Stimulated activated memory B cell treated with anti-CD40 and anti-IgM and Interleukin-4, amounts not matched to agents 10 μg/mL and 1 μg/mL and 100 μg/mL, for 72 hours (primary cell): Measurements from ENCODE around the gene CTSL.

Source experiments
- ATAC-seq: fragments of 150-1000 bp; cut with Tn5 transposase; 2 replicates; pipeline ENCODE4 v1.10.0; 2021
- H3K27ac Mint-ChIP-seq: one replicate; pipeline ENCODE4 v1.8.0; 2022; ENCODE audit warnings: mild to moderate bottlenecking, mixed read lengths
- H3K27me3 Mint-ChIP-seq: one replicate; pipeline ENCODE4 v1.8.0; 2022; ENCODE audit warnings: mixed read lengths
- H3K36me3 Mint-ChIP-seq: one replicate; pipeline ENCODE4 v1.8.0; 2022; ENCODE audit warnings: mixed read lengths
- H3K4me1 Mint-ChIP-seq: one replicate; pipeline ENCODE4 v1.8.0; 2022; ENCODE audit warnings: mixed read lengths
- H3K4me3 Mint-ChIP-seq: one replicate; pipeline ENCODE4 v1.8.0; 2022; ENCODE audit warnings: mild to moderate bottlenecking, moderate library complexity, mixed read lengths
- H3K9me3 Mint-ChIP-seq: one replicate; pipeline ENCODE4 v1.8.0; 2022; ENCODE audit warnings: mixed read lengths

Gene CTSL

DNA sequence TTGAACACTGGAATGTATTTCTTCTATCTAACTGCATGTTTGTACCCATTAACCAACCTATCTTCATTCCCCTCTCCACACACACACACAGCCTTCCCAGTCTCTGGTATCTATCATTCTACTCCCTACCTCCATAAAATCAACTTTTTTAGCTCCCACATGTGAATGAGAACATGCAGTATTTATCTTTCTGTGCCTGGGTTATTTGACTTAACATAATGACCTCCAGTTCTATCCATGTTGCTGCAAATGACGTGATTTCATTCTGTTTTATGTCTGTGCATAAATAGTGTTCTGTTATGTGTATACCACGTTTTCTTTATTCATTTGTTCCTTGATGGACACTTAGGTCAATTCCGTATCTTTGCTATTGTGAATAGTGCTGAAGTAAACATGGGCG lies 38.7 kb upstream of the CTSL start:
- no peak for ATAC-seq
- Mint-ChIP-seq H3K9me3 (peaks cover 4% of the 10 kb centered on the region), H3K36me3 (no peaks in the 10 kb centered on the region), H3K4me3 (no peak overlapping the region), H3K4me1 (peaks cover 7% of the 10 kb centered on the region), H3K27ac (no peak overlapping the region), H3K27me3 (no peaks in the 10 kb centered on the region)

DNA sequence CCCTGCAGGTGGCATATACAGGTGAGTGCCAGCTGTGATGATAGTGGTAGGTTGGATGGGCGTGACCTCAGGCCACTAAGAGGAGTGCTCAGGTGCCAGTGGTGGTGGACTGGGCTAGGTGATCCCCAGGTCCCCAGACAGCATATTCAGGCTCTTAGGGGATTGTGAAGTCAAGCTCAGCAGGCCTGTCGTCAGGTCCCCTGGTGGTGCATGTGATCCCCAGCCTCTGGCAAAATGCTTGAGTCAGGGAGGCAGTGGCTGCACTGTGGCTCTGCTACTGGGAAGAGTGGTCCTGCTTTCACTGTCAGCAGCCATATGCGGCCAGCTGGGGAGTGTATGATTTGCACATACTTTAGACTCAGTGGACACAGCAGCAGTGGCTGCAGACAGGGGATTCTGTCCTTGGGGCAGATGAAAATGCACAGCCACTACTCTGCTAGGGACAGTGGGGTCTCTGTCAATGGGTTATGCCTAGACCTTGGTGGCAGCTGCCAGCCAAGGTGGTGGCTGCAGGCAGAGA lies 31.6 kb upstream of the CTSL start:
- Mint-ChIP-seq H3K27me3 (no peaks in the 10 kb centered on the region), H3K9me3 (peaks cover 12% of the 10 kb centered on the region), H3K4me1 (no peaks in the 10 kb centered on the region), H3K27ac (no peak overlapping the region), H3K4me3 (no peak overlapping the region), H3K36me3 (no peaks in the 10 kb centered on the region)
- no peak for ATAC-seq

DNA sequence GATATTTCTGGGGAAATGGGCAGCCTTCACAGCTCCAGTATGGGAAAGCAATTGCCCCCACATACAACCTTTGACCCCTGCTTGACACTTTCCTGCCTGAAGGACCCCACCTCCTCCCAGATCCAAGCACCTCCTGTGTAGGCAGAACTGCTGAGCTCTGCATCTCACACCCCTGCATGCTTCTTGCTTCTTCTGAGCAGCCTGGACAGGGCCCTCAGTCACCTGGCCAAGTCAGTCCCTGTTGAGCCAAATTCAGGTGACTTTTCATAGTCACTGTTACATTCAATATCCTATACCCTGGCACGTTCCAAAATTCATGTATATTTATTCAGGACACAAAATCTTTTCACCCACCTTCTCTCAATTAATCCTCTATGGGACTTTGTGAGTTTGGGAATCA lies 30.4 kb upstream of the CTSL start:
- no peak overlapping the region for H3K27ac Mint-ChIP-seq
- peaks cover 12% of the 10 kb centered on the region for H3K9me3 Mint-ChIP-seq
- H3K4me1 Mint-ChIP-seq = no peaks in the 10 kb centered on the region

DNA sequence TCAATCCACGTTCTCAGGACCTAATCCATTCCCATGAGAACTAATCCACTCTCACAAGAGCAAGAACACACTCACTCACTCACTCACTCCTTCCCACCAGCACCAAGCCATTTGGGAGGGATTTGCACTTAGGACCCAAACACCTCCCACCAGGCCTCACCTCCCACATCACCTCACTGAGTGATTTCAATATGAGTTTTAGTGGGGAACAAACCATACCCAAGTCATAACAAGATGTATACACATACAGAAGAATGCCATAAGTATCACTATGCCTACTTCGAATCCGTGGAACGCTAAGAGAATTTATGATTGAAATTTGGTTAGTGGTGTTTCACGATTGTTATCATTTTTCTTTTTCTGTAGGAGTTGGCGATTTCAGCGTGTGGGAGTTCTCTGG lies 29.3 kb upstream of the CTSL start:
- no peak overlapping the region for H3K27ac Mint-ChIP-seq
- H3K27me3 Mint-ChIP-seq = no peaks in the 10 kb centered on the region
- peaks cover 12% of the 10 kb centered on the region for H3K9me3 Mint-ChIP-seq
- H3K36me3 Mint-ChIP-seq = no peaks in the 10 kb centered on the region
- no peak for ATAC-seq
- no peak overlapping the region for H3K4me3 Mint-ChIP-seq
- H3K4me1 Mint-ChIP-seq = no peaks in the 10 kb centered on the region

More for the DNA sequence above, 30.4 kb upstream of the CTSL start:
- Mint-ChIP-seq H3K36me3 (no peaks in the 10 kb centered on the region), H3K27me3 (no peaks in the 10 kb centered on the region), H3K4me3 (no peak overlapping the region)
- no peak for ATAC-seq

- Mint-ChIP-seq H3K4me1 (no peaks in the 10 kb centered on the region), H3K27me3 (no peaks in the 10 kb centered on the region), H3K4me3 (no peak overlapping the region), H3K27ac (no peak overlapping the region), H3K9me3 (peaks cover 8% of the 10 kb centered on the region), H3K36me3 (no peaks in the 10 kb centered on the region)
- no peak for ATAC-seq
These were observed 27.7 kb upstream of the CTSL start for GRCh38 chr9:87698069-87698809.

DNA sequence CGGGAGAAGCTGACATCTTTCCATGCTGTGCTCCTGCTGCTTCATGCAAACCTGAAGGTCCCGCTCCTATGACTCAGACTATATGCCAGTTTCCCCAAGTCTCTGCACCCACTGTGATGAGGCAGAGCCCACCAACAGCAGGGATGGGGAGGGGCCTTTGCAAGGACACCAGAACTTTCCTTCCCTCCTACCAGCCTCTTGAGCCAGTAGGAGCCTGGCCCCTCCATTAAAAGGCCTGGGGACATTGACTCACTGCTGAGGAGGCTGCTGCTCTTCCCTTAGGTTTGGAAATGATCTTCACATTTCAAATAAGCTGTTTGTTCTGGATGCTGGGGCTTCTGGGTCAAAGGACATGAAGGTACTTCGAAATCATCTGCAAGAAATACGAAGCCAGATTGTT lies 26.1 kb upstream of the CTSL start:
- Mint-ChIP-seq H3K27ac (no peak overlapping the region), H3K9me3 (no peaks in the 10 kb centered on the region), H3K27me3 (no peaks in the 10 kb centered on the region), H3K4me1 (no peaks in the 10 kb centered on the region), H3K4me3 (no peak overlapping the region), H3K36me3 (no peaks in the 10 kb centered on the region)
- no peak for ATAC-seq

DNA sequence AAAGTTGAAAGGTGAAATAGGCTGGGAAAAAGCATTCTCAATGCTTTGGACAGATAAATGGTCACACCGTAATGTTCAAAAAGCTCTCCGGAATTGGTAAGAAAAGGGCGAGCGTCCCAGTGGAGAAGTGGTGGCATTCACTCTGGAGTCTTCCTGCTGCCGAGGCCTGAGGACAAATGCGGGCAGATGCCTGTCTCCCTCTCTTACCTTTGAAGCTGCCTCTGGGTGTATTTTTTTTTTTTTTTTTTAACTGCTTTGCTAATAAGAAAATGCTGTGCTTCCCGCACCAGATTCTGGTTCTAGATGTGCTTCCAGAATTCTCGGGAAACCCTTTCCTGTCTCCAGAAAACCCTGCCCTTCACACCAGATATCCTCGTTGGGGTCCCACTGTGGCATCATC lies 24.4 kb upstream of the CTSL start:
- H3K4me3 Mint-ChIP-seq = no peak overlapping the region
- H3K36me3 Mint-ChIP-seq = no peaks in the 10 kb centered on the region
- no peak overlapping the region for H3K27ac Mint-ChIP-seq
- H3K4me1 Mint-ChIP-seq = no peaks in the 10 kb centered on the region
- H3K9me3 Mint-ChIP-seq = no peaks in the 10 kb centered on the region
- no peaks in the 10 kb centered on the region for H3K27me3 Mint-ChIP-seq
- no peak for ATAC-seq

DNA sequence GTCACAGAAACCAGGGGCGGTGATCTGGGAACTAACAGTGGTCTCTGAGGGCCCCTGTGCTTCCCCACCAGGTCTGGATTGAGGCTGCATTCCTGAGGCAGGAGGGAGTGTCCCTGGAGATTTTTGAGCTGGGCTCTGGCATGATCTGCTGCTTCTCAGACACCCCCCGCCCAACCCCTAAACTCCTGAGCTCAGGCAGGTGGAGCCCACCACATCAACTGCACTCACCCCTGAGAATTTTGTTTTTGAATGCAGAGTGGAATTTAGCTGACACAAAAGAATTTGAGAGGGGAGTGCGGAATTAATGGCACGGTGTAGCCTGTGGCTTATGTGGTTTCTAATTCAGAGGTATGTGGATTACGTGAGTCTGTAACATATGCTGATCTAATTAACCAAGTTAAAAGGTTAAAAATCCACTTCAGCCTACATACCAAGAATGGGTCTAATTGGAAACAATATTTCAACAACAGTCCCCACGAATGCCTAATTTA lies 23.9 kb upstream of the CTSL start:
- Mint-ChIP-seq H3K4me3 (no peak overlapping the region), H3K4me1 (no peaks in the 10 kb centered on the region), H3K27ac (no peak overlapping the region), H3K27me3 (no peaks in the 10 kb centered on the region), H3K9me3 (no peaks in the 10 kb centered on the region), H3K36me3 (no peaks in the 10 kb centered on the region)
- no peak for ATAC-seq

GRCh38 chr9:87702921-87703320 lies 23.0 kb upstream of the CTSL start:
- no peaks in the 10 kb centered on the region for H3K27me3 Mint-ChIP-seq
- no peak overlapping the region for H3K4me3 Mint-ChIP-seq
- H3K9me3 Mint-ChIP-seq = no peaks in the 10 kb centered on the region
- no peaks in the 10 kb centered on the region for H3K36me3 Mint-ChIP-seq
- no peak overlapping the region for H3K27ac Mint-ChIP-seq
- no peak for ATAC-seq
- H3K4me1 Mint-ChIP-seq = no peaks in the 10 kb centered on the region

GRCh38 chr9:87703636-87704276 lies 22.2 kb upstream of the CTSL start:
- H3K27me3 Mint-ChIP-seq = no peaks in the 10 kb centered on the region
- H3K9me3 Mint-ChIP-seq = no peaks in the 10 kb centered on the region
- H3K27ac Mint-ChIP-seq = no peak overlapping the region
- no peak for ATAC-seq
- no peak overlapping the region for H3K4me3 Mint-ChIP-seq
- no peaks in the 10 kb centered on the region for H3K36me3 Mint-ChIP-seq
- H3K4me1 Mint-ChIP-seq = no peaks in the 10 kb centered on the region

- H3K27ac Mint-ChIP-seq = no peak overlapping the region
- no peaks in the 10 kb centered on the region for H3K27me3 Mint-ChIP-seq
- H3K4me3 Mint-ChIP-seq = no peak overlapping the region
- H3K36me3 Mint-ChIP-seq = no peaks in the 10 kb centered on the region
- ATAC-seq = no peak
- no peaks in the 10 kb centered on the region for H3K4me1 Mint-ChIP-seq
- H3K9me3 Mint-ChIP-seq = no peaks in the 10 kb centered on the region
These were observed 21.6 kb upstream of the CTSL start for GRCh38 chr9:87704342-87704741.

DNA sequence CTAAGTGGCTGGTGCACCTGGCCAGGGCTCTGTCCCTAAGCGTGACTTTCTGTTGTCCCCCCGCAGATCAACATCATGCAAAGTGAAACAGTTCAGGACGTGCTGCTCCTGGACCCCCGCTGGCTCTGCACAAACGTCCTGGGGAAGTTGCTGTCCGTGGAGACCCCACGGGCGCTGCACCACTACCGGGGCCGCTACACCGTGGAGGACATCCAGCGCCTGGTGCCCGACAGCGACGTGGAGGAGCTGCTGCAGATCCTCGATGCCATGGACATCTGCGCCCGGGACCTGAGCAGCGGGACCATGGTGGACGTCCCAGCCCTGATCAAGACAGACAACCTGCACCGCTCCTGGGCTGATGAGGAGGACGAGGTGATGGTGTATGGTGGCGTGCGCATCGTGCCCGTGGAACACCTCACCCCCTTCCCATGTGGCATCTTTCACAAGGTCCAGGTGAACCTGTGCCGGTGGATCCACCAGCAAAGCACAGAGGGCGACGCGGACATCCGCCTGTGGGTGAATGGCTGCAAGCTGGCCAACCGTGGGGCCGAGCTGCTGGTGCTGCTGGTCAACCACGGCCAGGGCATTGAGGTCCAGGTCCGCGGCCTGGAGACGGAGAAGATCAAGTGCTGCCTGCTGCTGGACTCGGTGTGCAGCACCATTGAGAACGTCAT lies 19.7 kb upstream of the CTSL start:
- Mint-ChIP-seq H3K9me3 (no peaks in the 10 kb centered on the region), H3K4me3 (no peak overlapping the region), H3K27me3 (no peaks in the 10 kb centered on the region), H3K27ac (no peak overlapping the region), H3K4me1 (no peaks in the 10 kb centered on the region), H3K36me3 (no peaks in the 10 kb centered on the region)
- ATAC-seq = no peak

- Mint-ChIP-seq H3K27ac (no peak overlapping the region), H3K4me1 (no peaks in the 10 kb centered on the region), H3K4me3 (no peak overlapping the region), H3K27me3 (no peaks in the 10 kb centered on the region), H3K36me3 (no peaks in the 10 kb centered on the region), H3K9me3 (peaks cover 3% of the 10 kb centered on the region)
- no peak for ATAC-seq
These were observed 18.0 kb upstream of the CTSL start for GRCh38 chr9:87707805-87708506.

- H3K4me3 Mint-ChIP-seq = no peak overlapping the region
- peaks cover 6% of the 10 kb centered on the region for H3K9me3 Mint-ChIP-seq
- H3K27ac Mint-ChIP-seq = no peak overlapping the region
- H3K4me1 Mint-ChIP-seq = no peaks in the 10 kb centered on the region
- no peaks in the 10 kb centered on the region for H3K36me3 Mint-ChIP-seq
- no peak for ATAC-seq
- H3K27me3 Mint-ChIP-seq = no peaks in the 10 kb centered on the region
These were observed 17.4 kb upstream of the CTSL start for GRCh38 chr9:87708546-87708945.
